A673 (cell line): ENCODE measurements around the gene EVPLL. TPM values are rescaled to one million over a fixed set of nuclear protein-coding genes. Genes with fewer than 3 reads are reported as not detected.
"Not testable (repeated sequence)": the region's sequence is repeated elsewhere in the genome, so short reads cannot be mapped to it uniquely, and the experiment has no call there.

ENCODE experiments used
- BruUV-seq: library from RNA; stranded (reverse); fragments of 400-500 nt; replicated peaks from 2 replicates; lab custom pipeline; 2021; lab: Mats Ljungman, UMichigan
- CTCF ChIA-PET: fragments of 300-600 bp; sonication (Branson Sonifier 250); formaldehyde crosslinking; loops from one replicate; lab custom pipeline; 2022; ENCODE audit warnings: antibody characterized with exemption; lab: Charles Lee
- POLR2A ChIA-PET: fragments of 300-600 bp; sonication (Branson Sonifier 250); formaldehyde crosslinking; loops from one replicate; lab custom pipeline; 2022; ENCODE audit warnings: antibody characterized with exemption; ENCODE audit not compliant: low non-redundant PET; lab: Charles Lee
- DNase-seq: peaks from one replicate; pipeline ENCODE4 v3.0.0-alpha.2; 2015; ENCODE audit warnings: low spot score
- H3K27ac ChIP-seq: fragments of 200-600 bp; sonication (generic); 2 replicates; pipeline ENCODE4 v1.5.1; 2016; ENCODE audit warnings: mixed run types, low read depth, mild to moderate bottlenecking, mixed read lengths, antibody characterized with exemption, low read length; ENCODE audit not compliant: poor library complexity, severe bottlenecking
- H3K27me3 ChIP-seq: fragments of 200-600 bp; sonication (generic); replicated peaks from 2 replicates; pipeline ENCODE4 v1.6.1; 2017; ENCODE audit warnings: mixed run types, low read depth, mild to moderate bottlenecking, mixed read lengths, antibody characterized with exemption, low read length; ENCODE audit not compliant: insufficient read depth, poor library complexity
- H3K36me3 ChIP-seq: fragments of 200-600 bp; sonication (generic); 2 replicates; pipeline ENCODE4 v1.6.1; 2016; ENCODE audit warnings: mixed run types, mild to moderate bottlenecking, mixed read lengths, antibody characterized with exemption, low read length; ENCODE audit not compliant: insufficient read depth, poor library complexity, severe bottlenecking
- H3K4me1 ChIP-seq: fragments of 200-600 bp; sonication (generic); 2 replicates; pipeline ENCODE4 v1.6.1; 2017; ENCODE audit warnings: mixed run types, mild to moderate bottlenecking, mixed read lengths, antibody characterized with exemption, low read length; ENCODE audit not compliant: insufficient read depth, poor library complexity, severe bottlenecking
- H3K4me3 ChIP-seq: fragments of 200-600 bp; sonication (generic); 2 replicates; pipeline ENCODE4 v1.5.1; 2016; ENCODE audit warnings: low read depth, mixed run types, mild to moderate bottlenecking, mixed read lengths, low read length; ENCODE audit not compliant: poor library complexity, severe bottlenecking
- H3K9me3 ChIP-seq: fragments of 200-600 bp; sonication (generic); 2 replicates; pipeline ENCODE4 v1.6.1; 2016; ENCODE audit warnings: mixed run types, low read depth, mild to moderate bottlenecking, mixed read lengths, antibody characterized with exemption, low read length; ENCODE audit not compliant: poor library complexity, severe bottlenecking
- CTCF ChIP-seq: fragments of 300-800, 200-600 bp; sonication (generic); conservative IDR thresholded peaks from 2 replicates; pipeline ENCODE4 v1.5.1; 2017; ENCODE audit warnings: low read depth, mild to moderate bottlenecking, antibody characterized with exemption, low read length, moderate library complexity, mixed read lengths
- EZH2 ChIP-seq: fragments of 200-600 bp; sonication (generic); IDR thresholded peaks from 2 replicates; pipeline ENCODE4 v1.6.1; 2017; ENCODE audit warnings: borderline replicate concordance, low read depth, mild to moderate bottlenecking, mixed read lengths, antibody characterized with exemption, low read length; ENCODE audit not compliant: poor library complexity, severe bottlenecking
- intact Hi-C: fragments of 100-400 bp; cut with micrococcal nuclease; formaldehyde crosslinking; loops from one replicate; pipeline ENCODE4 v1.10.0; 2022; ENCODE audit not compliant: unreplicated experiment
- total RNA-seq: library from RNA; stranded (reverse); gene quantifications from 2 replicates; pipeline ENCODE4 v1.2.3, GENCODE V29; 2021

The EVPLL gene
- total RNA-seq, 1 experiment from 2014 or later: not detected

- H3K9me3 ChIP-seq: no peaks in the 10 kb centered on the region
- no peak overlapping the region for H3K4me3 ChIP-seq
- H3K27ac ChIP-seq: no peak overlapping the region
- intact Hi-C loops: no loop called here
- TF ChIP-seq EZH2: no peak
- no peak for TF ChIP-seq CTCF
- H3K27me3 ChIP-seq: no peaks in the 10 kb centered on the region
- H3K36me3 ChIP-seq: no peaks in the 10 kb centered on the region
- no peaks in the 10 kb centered on the region for H3K4me1 ChIP-seq
- ChIA-PET CTCF (no interaction called here), POLR2A (no interaction called here)
- BruUV-seq: no TSS peak
- no peak for DNase-seq
Observed at GRCh38 chr17:18370761-18371160, 6.8 kb upstream of the EVPLL start.

GRCh38 chr17:18371455-18371854 is 6.1 kb upstream of the EVPLL start:
- ChIA-PET CTCF (no interaction called here), POLR2A (no interaction called here)
- Histone ChIP-seq H3K4me1 (no peaks in the 10 kb centered on the region), H3K4me3 (no peak overlapping the region), H3K27me3 (no peaks in the 10 kb centered on the region), H3K36me3 (no peaks in the 10 kb centered on the region), H3K27ac (no peak overlapping the region), H3K9me3 (no peaks in the 10 kb centered on the region)
- no peak for DNase-seq
- TF ChIP-seq EZH2 (no peak), CTCF (no peak)
- BruUV-seq: no TSS peak
- intact Hi-C loops: no loop called here

DNA sequence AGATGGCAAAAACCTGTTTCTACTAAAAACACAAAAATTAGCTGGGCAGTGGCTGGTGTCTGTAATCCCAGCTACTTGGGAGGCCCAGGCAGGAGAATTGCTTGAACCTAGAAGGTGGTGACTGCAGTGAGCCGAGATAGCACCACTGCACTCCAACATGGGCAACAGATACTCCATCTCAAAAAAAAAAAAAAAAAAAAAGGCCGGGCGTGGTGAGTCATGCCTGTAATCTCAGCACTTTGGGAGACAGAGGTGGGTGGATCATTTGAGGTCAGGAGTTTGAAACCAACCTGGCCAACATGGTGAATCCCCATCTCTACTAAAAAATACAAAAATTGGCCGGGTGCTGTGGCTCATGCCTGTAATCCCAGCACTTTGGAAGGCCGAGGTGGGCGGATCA is 4.4 kb upstream of the EVPLL start:
- CTCF ChIA-PET, H3K4me3 ChIP-seq, POLR2A ChIA-PET, H3K36me3 ChIP-seq, DNase-seq, H3K27ac ChIP-seq, BruUV-seq, H3K4me1 ChIP-seq, intact Hi-C loops, H3K27me3 ChIP-seq, H3K9me3 ChIP-seq: not testable (repeated sequence)

- Histone ChIP-seq H3K27ac (no peak overlapping the region), H3K9me3 (no peaks in the 10 kb centered on the region), H3K36me3 (no peaks in the 10 kb centered on the region), H3K4me3 (no peak overlapping the region), H3K27me3 (no peaks in the 10 kb centered on the region), H3K4me1 (no peaks in the 10 kb centered on the region)
- DNase-seq: no peak
- intact Hi-C loops: no loop called here
- ChIA-PET POLR2A (interaction anchor here (0.6 kb wide), 1 partner anchor 494 kb away, joined by 6 read pairs; no protein-coding TSS in a partner anchor), CTCF (no interaction called here)
- TF ChIP-seq EZH2 (no peak), CTCF (no peak)
- BruUV-seq: no TSS peak
Observed at GRCh38 chr17:18374216-18374615, 3.4 kb upstream of the EVPLL start.
